ENCODE measurements around the gene GPC5.
"Not testable (repeated sequence)": the region's sequence is repeated elsewhere in the genome, so short reads cannot be mapped to it uniquely, and the experiment has no call there.

The GPC5 gene

DNA sequence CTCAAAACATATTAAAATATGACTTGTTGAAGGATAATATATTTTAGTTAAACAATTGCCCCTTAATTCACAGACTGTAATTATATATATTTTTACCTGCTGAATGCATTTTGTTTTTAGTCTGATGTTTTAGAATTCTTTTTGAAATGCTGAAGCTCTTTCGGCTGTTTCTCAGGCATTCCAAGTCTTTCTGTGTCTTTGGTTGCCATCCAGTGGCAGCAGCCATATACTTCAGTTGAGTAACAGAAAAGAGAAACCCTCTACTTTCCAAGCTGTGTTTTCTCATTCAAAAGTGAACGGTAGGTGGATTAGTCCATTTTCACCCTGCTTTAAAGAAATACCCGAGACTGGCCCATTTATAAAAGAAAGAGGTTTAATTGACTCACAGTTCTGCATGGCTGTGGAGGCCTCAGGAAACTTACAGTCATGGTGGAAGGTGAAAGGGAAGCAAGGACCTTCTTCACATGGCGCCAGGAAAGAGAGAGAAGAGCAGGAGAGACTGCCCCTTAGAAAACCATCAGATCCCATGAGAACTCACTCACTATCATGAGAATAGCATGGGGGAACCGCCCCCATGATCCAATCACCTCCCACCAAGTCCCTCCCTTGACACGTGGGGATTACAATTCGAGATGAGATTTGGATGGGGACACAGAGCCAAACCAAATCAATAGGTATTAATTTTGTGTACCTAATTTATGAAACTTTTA, 383.7 kb downstream of the GPC5 start:
- H3K27ac ChIP-seq; H4K20me1 ChIP-seq (ENCODE audit: insufficient read depth); H3K79me2 ChIP-seq (ENCODE audit: insufficient read depth, low read depth); H3K4me3 ChIP-seq (IDR thresholded peaks at IDR 0.05; ENCODE audit: insufficient read depth, low read depth, low read length); H2AFZ ChIP-seq (ENCODE audit: low read depth); H3K27me3 ChIP-seq (ENCODE audit: insufficient read depth, low read depth); H3K4me2 ChIP-seq; H3K36me3 ChIP-seq (ENCODE audit: insufficient read depth); H3K9ac ChIP-seq: not testable (repeated sequence)
- H3K4me1 ChIP-seq (ENCODE audit: low read depth, poor library complexity, severe bottlenecking): peaks cover 31% of the 10 kb centered on the region
- TF ChIP-seq, protein P1, sequence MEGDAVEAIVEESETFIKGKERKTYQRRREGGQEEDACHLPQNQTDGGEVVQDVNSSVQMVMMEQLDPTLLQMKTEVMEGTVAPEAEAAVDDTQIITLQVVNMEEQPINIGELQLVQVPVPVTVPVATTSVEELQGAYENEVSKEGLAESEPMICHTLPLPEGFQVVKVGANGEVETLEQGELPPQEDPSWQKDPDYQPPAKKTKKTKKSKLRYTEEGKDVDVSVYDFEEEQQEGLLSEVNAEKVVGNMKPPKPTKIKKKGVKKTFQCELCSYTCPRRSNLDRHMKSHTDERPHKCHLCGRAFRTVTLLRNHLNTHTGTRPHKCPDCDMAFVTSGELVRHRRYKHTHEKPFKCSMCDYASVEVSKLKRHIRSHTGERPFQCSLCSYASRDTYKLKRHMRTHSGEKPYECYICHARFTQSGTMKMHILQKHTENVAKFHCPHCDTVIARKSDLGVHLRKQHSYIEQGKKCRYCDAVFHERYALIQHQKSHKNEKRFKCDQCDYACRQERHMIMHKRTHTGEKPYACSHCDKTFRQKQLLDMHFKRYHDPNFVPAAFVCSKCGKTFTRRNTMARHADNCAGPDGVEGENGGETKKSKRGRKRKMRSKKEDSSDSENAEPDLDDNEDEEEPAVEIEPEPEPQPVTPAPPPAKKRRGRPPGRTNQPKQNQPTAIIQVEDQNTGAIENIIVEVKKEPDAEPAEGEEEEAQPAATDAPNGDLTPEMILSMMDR (conservative IDR thresholded peaks at IDR 0.05; ENCODE audit: low read depth, low read length): 0 out of 2 replicates have a peak, but pooled peaks have one; percentile 18

DNA sequence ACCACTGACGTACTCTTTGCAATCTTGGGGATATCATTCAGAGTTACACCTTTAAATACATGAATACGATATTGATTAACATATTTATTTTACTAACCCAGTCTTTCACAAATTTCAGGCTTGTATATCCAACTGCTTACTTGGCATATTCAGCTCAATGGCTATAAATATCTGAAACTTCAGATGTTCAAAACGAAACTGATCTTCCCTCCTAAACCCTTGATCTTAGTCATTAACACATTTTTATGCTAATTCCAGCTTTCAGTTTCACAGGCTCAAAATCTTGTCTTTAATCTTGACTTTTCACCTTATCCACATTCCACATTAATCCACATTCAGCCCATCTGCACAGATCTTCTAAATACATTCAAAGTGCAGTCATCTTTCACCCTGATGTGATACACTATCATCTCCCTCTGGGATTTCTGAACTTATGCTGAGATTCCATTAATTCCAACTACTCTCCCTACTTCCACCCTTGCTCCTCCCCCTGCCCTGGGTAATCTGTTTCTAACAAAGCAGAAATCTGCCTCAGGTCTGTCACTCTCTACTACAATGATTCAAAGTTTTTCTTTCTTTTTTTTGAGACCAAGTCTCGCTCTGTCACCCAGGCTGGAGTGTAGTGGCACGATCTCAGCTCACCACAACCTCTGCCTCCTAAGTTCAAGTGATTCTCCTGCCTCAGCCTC, 387.2 kb downstream of the GPC5 start:
- Histone ChIP-seq H3K36me3 (ENCODE audit: insufficient read depth) (no peaks in the 10 kb centered on the region), H3K9ac (peak overlapping the region; percentile 13; the same call in 1 of the 2 replicates), H3K4me1 (ENCODE audit: low read depth, poor library complexity, severe bottlenecking) (peaks cover 18% of the 10 kb centered on the region), H3K4me3 (IDR thresholded peaks at IDR 0.05; ENCODE audit: insufficient read depth, low read depth, low read length) (no peak overlapping the region), H3K4me2 (peak overlapping the region; percentile 66), H4K20me1 (ENCODE audit: insufficient read depth) (no peaks in the 10 kb centered on the region), H3K27ac (peak overlapping the region; percentile 77; the same call in 1 of the 2 replicates), H3K27me3 (ENCODE audit: insufficient read depth, low read depth) (no peaks in the 10 kb centered on the region), H2AFZ (ENCODE audit: low read depth) (peak overlapping the region; percentile 47; the same call in 1 of the 2 replicates), H3K79me2 (ENCODE audit: insufficient read depth, low read depth) (no peaks in the 10 kb centered on the region)
- TF ChIP-seq, protein P1 (conservative IDR thresholded peaks at IDR 0.05; ENCODE audit: low read depth, low read length): no peak

DNA sequence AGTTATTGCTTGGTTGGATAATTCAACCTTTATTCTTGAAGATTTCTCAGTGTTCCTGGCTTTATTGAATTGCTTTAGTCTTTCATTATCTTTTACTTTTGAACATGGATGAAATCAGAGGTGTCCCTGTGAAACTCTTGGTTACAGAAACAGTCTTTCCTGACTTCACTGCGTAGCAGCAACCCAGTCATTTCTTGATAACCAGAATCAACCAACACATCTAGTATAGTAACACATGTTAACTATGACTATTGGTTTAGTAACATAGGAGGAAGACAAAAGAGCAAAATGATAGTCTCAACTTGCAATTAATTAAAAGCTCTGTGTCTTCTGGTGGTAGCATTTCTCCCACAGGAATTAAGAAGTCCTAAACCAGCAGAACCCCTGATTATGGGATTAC, 393.6 kb downstream of the GPC5 start:
- no peaks in the 10 kb centered on the region for H3K36me3 ChIP-seq (ENCODE audit: insufficient read depth)
- no peak overlapping the region for H3K9ac ChIP-seq
- no peaks in the 10 kb centered on the region for H3K27me3 ChIP-seq (ENCODE audit: insufficient read depth, low read depth)
- H3K27ac ChIP-seq: no peak overlapping the region
- H3K4me1 ChIP-seq (ENCODE audit: low read depth, poor library complexity, severe bottlenecking): no peaks in the 10 kb centered on the region
- TF ChIP-seq, protein P1 (conservative IDR thresholded peaks at IDR 0.05; ENCODE audit: low read depth, low read length): no peak
- H2AFZ ChIP-seq (ENCODE audit: low read depth): no peak overlapping the region
- H3K4me3 ChIP-seq (IDR thresholded peaks at IDR 0.05; ENCODE audit: insufficient read depth, low read depth, low read length): no peak overlapping the region
- no peaks in the 10 kb centered on the region for H4K20me1 ChIP-seq (ENCODE audit: insufficient read depth)
- H3K4me2 ChIP-seq: no peak overlapping the region
- H3K79me2 ChIP-seq (ENCODE audit: insufficient read depth, low read depth): no peaks in the 10 kb centered on the region

DNA sequence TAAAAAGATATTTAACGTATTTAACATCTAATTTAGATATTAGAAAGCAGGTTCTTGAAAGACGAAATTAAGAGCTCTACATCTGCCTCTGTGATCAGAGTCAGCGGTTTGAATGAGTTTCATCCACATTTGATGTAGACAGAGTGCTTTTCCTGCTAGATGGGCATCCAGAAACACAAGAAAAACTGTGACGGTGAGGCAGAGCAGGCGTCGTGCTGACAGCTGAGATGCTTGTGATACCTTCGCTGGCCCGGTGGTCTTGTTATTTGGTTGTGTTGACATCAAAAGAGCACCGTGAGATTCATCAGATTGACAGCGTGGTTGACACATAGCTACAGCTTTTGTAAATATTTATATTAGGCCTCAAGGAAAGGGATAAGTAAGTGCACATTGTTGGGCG, 399.1 kb downstream of the GPC5 start:
- H3K4me2 ChIP-seq: no peak overlapping the region
- H4K20me1 ChIP-seq (ENCODE audit: insufficient read depth): no peaks in the 10 kb centered on the region
- no peak overlapping the region for H3K9ac ChIP-seq
- TF ChIP-seq, protein P1 (conservative IDR thresholded peaks at IDR 0.05; ENCODE audit: low read depth, low read length): no peak
- H3K4me3 ChIP-seq (IDR thresholded peaks at IDR 0.05; ENCODE audit: insufficient read depth, low read depth, low read length): no peak overlapping the region
- H3K79me2 ChIP-seq (ENCODE audit: insufficient read depth, low read depth): no peaks in the 10 kb centered on the region
- H3K27ac ChIP-seq: no peak overlapping the region
- H3K27me3 ChIP-seq (ENCODE audit: insufficient read depth, low read depth): no peaks in the 10 kb centered on the region
- H3K4me1 ChIP-seq (ENCODE audit: low read depth, poor library complexity, severe bottlenecking): no peaks in the 10 kb centered on the region
- H2AFZ ChIP-seq (ENCODE audit: low read depth): no peak overlapping the region
- H3K36me3 ChIP-seq (ENCODE audit: insufficient read depth): no peaks in the 10 kb centered on the region

DNA sequence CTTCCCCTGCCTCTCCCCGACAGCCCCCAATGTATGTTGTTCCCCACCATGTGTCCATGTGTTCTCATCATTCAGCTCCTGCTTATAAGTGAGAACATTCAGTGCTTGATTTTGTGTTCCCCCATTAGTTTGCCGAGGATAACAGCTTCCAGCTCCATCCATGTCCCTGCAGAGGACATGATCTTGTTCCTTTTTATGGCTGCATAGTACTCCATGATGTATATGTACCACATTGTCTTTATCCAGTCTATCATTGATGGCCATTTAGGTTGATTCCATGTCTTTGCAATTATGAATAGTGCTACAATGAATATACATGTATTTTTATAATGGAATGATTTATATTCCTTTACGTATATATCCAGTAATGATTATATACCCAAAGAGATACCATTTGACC, 399.9 kb downstream of the GPC5 start:
- H4K20me1 ChIP-seq (ENCODE audit: insufficient read depth); H2AFZ ChIP-seq (ENCODE audit: low read depth); H3K4me3 ChIP-seq (IDR thresholded peaks at IDR 0.05; ENCODE audit: insufficient read depth, low read depth, low read length); H3K4me2 ChIP-seq; H3K4me1 ChIP-seq (ENCODE audit: low read depth, poor library complexity, severe bottlenecking); H3K36me3 ChIP-seq (ENCODE audit: insufficient read depth); H3K9ac ChIP-seq; H3K79me2 ChIP-seq (ENCODE audit: insufficient read depth, low read depth); H3K27ac ChIP-seq; H3K27me3 ChIP-seq (ENCODE audit: insufficient read depth, low read depth): not testable (repeated sequence)

DNA sequence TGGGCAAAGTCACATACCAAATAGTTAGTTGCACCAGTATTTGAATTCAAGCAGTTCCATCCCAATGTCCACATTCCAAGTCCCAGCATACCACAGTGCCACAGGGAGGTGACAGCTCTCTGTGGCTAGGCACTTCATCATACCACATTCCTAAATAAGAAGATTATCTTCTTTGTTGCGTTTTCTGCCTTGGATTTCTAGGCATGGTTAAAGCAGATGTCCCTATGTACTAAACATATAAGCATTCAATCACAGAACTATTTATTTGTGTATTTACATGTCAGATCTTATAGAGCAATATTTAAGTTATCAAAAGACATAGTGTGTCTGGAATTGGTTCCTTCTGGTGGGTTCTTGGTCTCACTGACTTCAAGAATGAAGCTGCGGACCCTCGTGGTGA, 403.4 kb downstream of the GPC5 start:
- not testable (repeated sequence) for H3K4me1 ChIP-seq (ENCODE audit: low read depth, poor library complexity, severe bottlenecking); H3K27ac ChIP-seq; H3K27me3 ChIP-seq (ENCODE audit: insufficient read depth, low read depth); H3K9ac ChIP-seq; H3K79me2 ChIP-seq (ENCODE audit: insufficient read depth, low read depth); H2AFZ ChIP-seq (ENCODE audit: low read depth); H3K4me3 ChIP-seq (IDR thresholded peaks at IDR 0.05; ENCODE audit: insufficient read depth, low read depth, low read length); H3K4me2 ChIP-seq; H4K20me1 ChIP-seq (ENCODE audit: insufficient read depth); H3K36me3 ChIP-seq (ENCODE audit: insufficient read depth)
